Upper lobe of right lung (tissue), 1 donor: Measurements from ENCODE around the gene FIP1L1. TPM values are rescaled to one million over a fixed set of nuclear protein-coding genes. Genes with fewer than 3 reads are reported as not detected.

Source experiments
- ATAC-seq: fragments of 200-7000 bp; cut with Tn5 transposase; one replicate; pipeline ENCODE4 v1.9.1; 2020; ENCODE audit warnings: mild to moderate bottlenecking, moderate library complexity
- DNase-seq: peaks from one replicate; pipeline ENCODE4 v3.0.0-alpha.2; 2020
- H3K27ac ChIP-seq: fragments of 200-600 bp; one replicate; pipeline ENCODE4 v1.8.0; 2022
- H3K27me3 ChIP-seq: fragments of 200-600 bp; one replicate; pipeline ENCODE4 v1.8.0; 2022; ENCODE audit warnings: mild to moderate bottlenecking
- H3K36me3 ChIP-seq: fragments of 200-600 bp; one replicate; pipeline ENCODE4 v1.8.0; 2022
- H3K4me1 ChIP-seq: fragments of 200-600 bp; one replicate; pipeline ENCODE4 v1.8.0; 2022
- H3K4me3 ChIP-seq: fragments of 200-600 bp; one replicate; pipeline ENCODE4 v1.8.0; 2022; ENCODE audit warnings: mild to moderate bottlenecking
- H3K9me3 ChIP-seq: fragments of 200-600 bp; one replicate; pipeline ENCODE4 v1.8.0; 2022
- intact Hi-C: fragments of 100-400 bp; cut with DNase I; formaldehyde crosslinking; loops from one replicate; pipeline ENCODE4 v1.11.0; 2022
- total RNA-seq: library from RNA; stranded (reverse); fragmentation: NEBNext Ultra II Directional; extraction: Animal tissue kit (Norgen Biotek cat#: 25700); gene quantifications from one replicate; pipeline ENCODE4 v1.2.1, GENCODE V29; 2021
- TF ChIP-seq, protein P1 (sequence below): fragments of 200-600 bp; IDR thresholded peaks from one replicate; pipeline ENCODE4 v1.8.0; 2022; ENCODE audit warnings: antibody characterized with exemption
- donor health status: DM: no; HTN: yes; CAD: no; lungs with severe emphysema.

The FIP1L1 gene
- total RNA-seq, 1 donor from 2014 or later = 39.0 TPM

DNA sequence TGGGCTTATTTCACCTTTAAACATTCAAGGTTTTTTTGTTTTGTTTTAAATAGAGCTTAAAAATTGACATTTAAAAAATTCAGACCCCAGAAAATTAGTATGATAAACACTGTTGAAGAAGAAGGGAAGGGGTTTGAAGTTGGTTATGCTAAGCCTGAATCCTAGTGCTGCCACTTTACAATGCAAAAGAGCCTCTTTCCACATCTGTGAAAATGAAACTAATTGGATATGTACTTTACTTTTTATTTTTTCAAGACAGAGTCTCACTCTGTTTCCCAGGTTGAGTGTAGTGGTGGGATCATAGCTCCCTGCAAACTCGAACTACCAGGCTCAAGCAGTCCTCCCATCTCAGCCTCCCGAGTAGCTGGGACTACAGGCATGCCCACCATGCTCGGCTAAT is 41.8 kb downstream of the FIP1L1 start:
- intact Hi-C loops = no loop called here
- TF ChIP-seq, protein P1, sequence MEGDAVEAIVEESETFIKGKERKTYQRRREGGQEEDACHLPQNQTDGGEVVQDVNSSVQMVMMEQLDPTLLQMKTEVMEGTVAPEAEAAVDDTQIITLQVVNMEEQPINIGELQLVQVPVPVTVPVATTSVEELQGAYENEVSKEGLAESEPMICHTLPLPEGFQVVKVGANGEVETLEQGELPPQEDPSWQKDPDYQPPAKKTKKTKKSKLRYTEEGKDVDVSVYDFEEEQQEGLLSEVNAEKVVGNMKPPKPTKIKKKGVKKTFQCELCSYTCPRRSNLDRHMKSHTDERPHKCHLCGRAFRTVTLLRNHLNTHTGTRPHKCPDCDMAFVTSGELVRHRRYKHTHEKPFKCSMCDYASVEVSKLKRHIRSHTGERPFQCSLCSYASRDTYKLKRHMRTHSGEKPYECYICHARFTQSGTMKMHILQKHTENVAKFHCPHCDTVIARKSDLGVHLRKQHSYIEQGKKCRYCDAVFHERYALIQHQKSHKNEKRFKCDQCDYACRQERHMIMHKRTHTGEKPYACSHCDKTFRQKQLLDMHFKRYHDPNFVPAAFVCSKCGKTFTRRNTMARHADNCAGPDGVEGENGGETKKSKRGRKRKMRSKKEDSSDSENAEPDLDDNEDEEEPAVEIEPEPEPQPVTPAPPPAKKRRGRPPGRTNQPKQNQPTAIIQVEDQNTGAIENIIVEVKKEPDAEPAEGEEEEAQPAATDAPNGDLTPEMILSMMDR = no peak
- Histone ChIP-seq H3K9me3 (no peaks in the 10 kb centered on the region), H3K27me3 (no peaks in the 10 kb centered on the region), H3K4me3 (no peak overlapping the region), H3K27ac (no peak overlapping the region), H3K4me1 (no peaks in the 10 kb centered on the region), H3K36me3 (peaks cover 16% of the 10 kb centered on the region)
- ATAC-seq = no peak
- DNase-seq = no peak

DNA sequence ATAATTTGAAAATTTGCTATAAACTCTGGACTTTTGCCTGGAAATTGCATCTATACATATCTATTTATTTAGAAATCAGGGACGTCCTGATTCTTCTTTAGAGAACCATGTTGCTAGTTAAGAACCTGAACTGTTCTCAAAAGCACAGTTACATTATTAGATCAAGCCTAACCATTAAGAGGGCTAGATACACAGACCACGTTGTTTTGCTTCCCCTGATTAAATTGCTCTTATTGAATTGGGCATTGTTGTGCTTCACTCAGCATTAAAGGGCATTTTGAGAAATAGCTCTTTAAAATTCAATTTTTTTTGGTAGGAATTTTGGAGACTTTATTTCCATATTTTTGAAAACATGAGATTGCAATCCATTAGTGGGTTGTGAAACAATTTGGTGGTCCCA is 44.4 kb downstream of the FIP1L1 start:
- Histone ChIP-seq H3K27ac (no peak overlapping the region), H3K36me3 (peaks cover 21% of the 10 kb centered on the region), H3K4me3 (no peak overlapping the region), H3K9me3 (no peaks in the 10 kb centered on the region), H3K27me3 (no peaks in the 10 kb centered on the region), H3K4me1 (no peaks in the 10 kb centered on the region)
- TF ChIP-seq, protein P1 = no peak
- DNase-seq (no peak), ATAC-seq (no peak)
- intact Hi-C loops = no loop called here

DNA sequence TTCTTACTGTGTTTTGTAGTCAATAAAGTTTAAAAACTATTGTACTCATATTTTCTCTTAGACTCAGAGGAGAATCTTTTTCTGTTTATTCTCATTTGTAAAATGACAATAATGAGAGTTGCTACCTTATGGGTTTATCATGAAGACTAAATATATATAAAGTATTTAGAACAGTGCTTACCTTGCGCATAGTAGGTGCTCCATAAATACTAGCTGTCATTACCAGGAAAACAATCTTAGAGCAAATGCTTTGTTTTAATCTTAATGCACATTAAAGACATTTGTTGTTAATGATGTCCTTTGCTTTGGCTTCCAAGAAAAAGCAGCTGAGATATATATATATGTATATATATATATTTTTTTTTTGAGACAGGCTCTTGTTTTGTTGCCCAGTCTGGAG is 44.9 kb downstream of the FIP1L1 start:
- Histone ChIP-seq H3K27ac (no peak overlapping the region), H3K27me3 (no peaks in the 10 kb centered on the region), H3K4me3 (no peak overlapping the region), H3K4me1 (no peaks in the 10 kb centered on the region), H3K36me3 (peaks cover 27% of the 10 kb centered on the region), H3K9me3 (no peaks in the 10 kb centered on the region)
- intact Hi-C loops = no loop called here
- DNase-seq (no peak), ATAC-seq (no peak)
- TF ChIP-seq, protein P1 = no peak

DNA sequence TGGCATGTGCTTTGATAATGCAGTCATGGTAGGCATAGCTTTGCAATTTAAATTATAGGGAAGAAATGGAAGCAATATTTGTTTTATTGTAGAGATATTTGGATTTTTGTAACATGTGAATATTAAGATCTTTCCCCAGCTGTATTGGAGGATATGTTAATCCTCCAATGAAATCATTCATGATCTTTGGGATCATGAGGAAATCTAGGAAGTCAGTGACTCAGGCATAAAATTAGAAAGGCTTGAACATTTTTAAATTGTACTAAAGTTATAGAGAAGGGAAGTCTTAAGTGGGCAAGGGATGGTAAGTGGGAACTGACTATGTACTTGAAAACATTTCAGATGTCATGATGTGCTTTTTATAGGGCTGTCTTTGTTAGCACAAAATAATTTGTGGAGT is 46.8 kb downstream of the FIP1L1 start:
- DNase-seq = no peak
- Histone ChIP-seq H3K4me3 (no peak overlapping the region), H3K9me3 (no peaks in the 10 kb centered on the region), H3K27me3 (no peaks in the 10 kb centered on the region), H3K36me3 (peaks cover 41% of the 10 kb centered on the region), H3K27ac (no peak overlapping the region), H3K4me1 (no peaks in the 10 kb centered on the region)
- ATAC-seq = no peak
- intact Hi-C loops = no loop called here
- TF ChIP-seq, protein P1 = no peak

DNA sequence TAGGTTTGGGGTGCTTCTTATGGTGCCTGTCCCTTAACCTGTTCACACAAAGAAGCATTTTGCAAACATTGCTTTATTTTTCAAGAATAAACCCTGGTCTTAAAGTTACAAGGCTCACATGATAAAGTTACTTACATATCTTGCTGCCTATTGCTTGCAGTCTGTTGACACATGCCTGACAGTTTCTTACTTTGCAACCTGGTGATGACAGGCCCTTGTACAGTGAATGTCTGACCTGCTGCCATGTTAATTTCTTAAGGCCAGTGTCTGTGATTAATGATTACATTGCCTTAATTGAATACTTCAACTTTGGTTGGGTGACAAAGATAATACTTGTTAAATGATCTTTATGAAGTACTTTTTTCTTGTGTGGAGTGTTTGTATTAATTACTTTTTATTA is 49.9 kb downstream of the FIP1L1 start:
- ATAC-seq = no peak
- H3K4me3 ChIP-seq = no peak overlapping the region
- peaks cover 66% of the 10 kb centered on the region for H3K36me3 ChIP-seq
- DNase-seq = no peak
- TF ChIP-seq, protein P1 = no peak
- no peaks in the 10 kb centered on the region for H3K27me3 ChIP-seq
- no peak overlapping the region for H3K27ac ChIP-seq
- intact Hi-C loops = no loop called here
- no peaks in the 10 kb centered on the region for H3K9me3 ChIP-seq
- H3K4me1 ChIP-seq = no peaks in the 10 kb centered on the region

DNA sequence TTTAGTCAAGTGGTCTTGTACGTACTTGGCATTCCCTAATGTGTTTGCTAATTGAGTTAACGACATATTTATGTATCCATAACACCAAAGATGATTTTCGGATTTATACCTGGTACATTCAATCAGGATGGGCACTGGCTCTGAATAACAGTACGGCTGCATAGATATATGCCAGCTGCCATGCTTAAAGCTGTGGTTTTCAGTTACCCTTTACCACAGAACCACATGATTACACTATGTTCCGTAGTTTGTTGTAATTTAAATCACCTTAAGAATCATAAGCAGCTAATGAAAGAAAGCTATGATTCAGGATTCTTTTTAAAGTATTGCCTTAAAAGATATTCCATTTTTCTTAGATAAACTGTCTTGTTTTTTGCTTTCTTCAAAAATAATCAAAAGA is 53.6 kb downstream of the FIP1L1 start:
- no peak for DNase-seq
- no peaks in the 10 kb centered on the region for H3K9me3 ChIP-seq
- no peak for ATAC-seq
- H3K4me1 ChIP-seq = no peaks in the 10 kb centered on the region
- H3K36me3 ChIP-seq = peaks cover 70% of the 10 kb centered on the region
- H3K27me3 ChIP-seq = no peaks in the 10 kb centered on the region
- no peak overlapping the region for H3K4me3 ChIP-seq
- H3K27ac ChIP-seq = no peak overlapping the region
- TF ChIP-seq, protein P1 = no peak
- intact Hi-C loops = no loop called here
